Panc1 (cell line): ENCODE measurements around the gene CYP2W1. TPM values are rescaled to one million over a fixed set of nuclear protein-coding genes. Genes with fewer than 3 reads are reported as not detected.

Experiments used
- ATAC-seq: fragments of 200-7000 bp; cut with Tn5 transposase; 2 replicates; pipeline ENCODE4 v1.9.1; 2020; ENCODE audit warnings: mild to moderate bottlenecking, moderate library complexity
- BruUV-seq: library from RNA; stranded (reverse); fragments of 400-500 nt; replicated peaks from 2 replicates; lab custom pipeline; 2021; lab: Mats Ljungman, UMichigan
- CTCF ChIA-PET: fragments of 300-600 bp; sonication (Branson Sonifier 250); formaldehyde crosslinking; loops from one replicate; lab custom pipeline; 2022; ENCODE audit warnings: antibody characterized with exemption; lab: Charles Lee
- POLR2A ChIA-PET: fragments of 300-600 bp; sonication (Branson Sonifier 250); formaldehyde crosslinking; loops from one replicate; lab custom pipeline; 2022; ENCODE audit warnings: antibody characterized with exemption; lab: Charles Lee
- DNase-seq: peaks from one replicate; pipeline ENCODE4 v3.0.0-alpha.2; 2010; ENCODE audit warnings: low read depth, low spot score
- H3K27ac ChIP-seq: 2 replicates; pipeline ENCODE4 v1.5.1; 2011; ENCODE audit warnings: mild to moderate bottlenecking, low read length, inconsistent platforms
- H3K27me3 ChIP-seq: fragments of 200-500 bp; sonication (Bioruptor generic); 2 replicates; pipeline ENCODE4 v1.6.0; 2014; ENCODE audit warnings: low read length, inconsistent platforms; ENCODE audit not compliant: control insufficient read depth, insufficient read depth
- H3K36me3 ChIP-seq: fragments of 200-500 bp; sonication (Bioruptor generic); 2 replicates; pipeline ENCODE4 v1.5.1; 2014; ENCODE audit warnings: inconsistent platforms, mild to moderate bottlenecking, low read length, moderate library complexity; ENCODE audit not compliant: control insufficient read depth, insufficient read depth
- H3K4me1 ChIP-seq: 2 replicates; pipeline ENCODE4 v1.5.1; 2011; ENCODE audit warnings: inconsistent platforms, mild to moderate bottlenecking, low read length, moderate library complexity; ENCODE audit not compliant: control insufficient read depth, insufficient read depth
- H3K4me3 ChIP-seq, 2 experiments: 2 replicates each; pipeline ENCODE4 v1.5.1; 2011 to 2012; ENCODE audit warnings: low read depth in 2 of 2, low read length in 2 of 2, mild to moderate bottlenecking in 2 of 2, inconsistent platforms in 1 of 2, moderate library complexity in 1 of 2
- H3K9me3 ChIP-seq: fragments of 200-500 bp; sonication (Bioruptor generic); 2 replicates; pipeline ENCODE4 v1.5.1; 2014; ENCODE audit warnings: low read depth, mild to moderate bottlenecking, inconsistent platforms, low read length, moderate library complexity; ENCODE audit not compliant: control insufficient read depth, insufficient read depth
- CTCF ChIP-seq: fragments of 450-650 bp; IDR thresholded peaks from 2 replicates; pipeline ENCODE4 v1.5.1; 2017; ENCODE audit warnings: mild to moderate bottlenecking
- POLR2AphosphoS5 ChIP-seq: IDR thresholded peaks from 2 replicates; pipeline ENCODE4 v1.6.1; 2012; ENCODE audit warnings: mild to moderate bottlenecking, low read depth, low read length, moderate library complexity
- REST ChIP-seq, 2 experiments: IDR thresholded peaks; 2 replicates each; pipeline ENCODE4 v1.6.1; 2011 to 2012; ENCODE audit warnings: low read depth in 2 of 2, control low read depth in 1 of 2, low read length in 1 of 2, mild to moderate bottlenecking in 1 of 2, moderate library complexity in 1 of 2; ENCODE audit not compliant: insufficient read depth in 1 of 2
- SIN3A ChIP-seq: IDR thresholded peaks from 2 replicates; pipeline ENCODE4 v1.6.1; 2012; ENCODE audit warnings: low read depth, mild to moderate bottlenecking, low read length, moderate library complexity, borderline replicate concordance; ENCODE audit not compliant: insufficient read depth
- TCF7L2 ChIP-seq: IDR thresholded peaks from 2 replicates; pipeline ENCODE4 v1.6.1; 2011; ENCODE audit warnings: mild to moderate bottlenecking, low read depth, low read length, inconsistent platforms
- in situ Hi-C: cut with HindIII; loops from 2 replicates; pipeline ENCODE4 v1.10.0; 2016; ENCODE audit warnings: low sequenced_read_pairs, low pct_unique_long_range_greater_than_20kb
- intact Hi-C: fragments of 100-400 bp; cut with micrococcal nuclease; formaldehyde crosslinking; loops from one replicate; pipeline ENCODE4 v1.10.0; 2022; ENCODE audit not compliant: unreplicated experiment
- total RNA-seq: library from RNA; stranded (reverse); gene quantifications from one replicate; pipeline ENCODE4 v1.2.1, GENCODE V29; 2021; ENCODE audit not compliant: unreplicated experiment

CYP2W1 gene
- total RNA-seq, 1 experiment from 2014 or later = 0.74 TPM

- Histone ChIP-seq H3K9me3 (no peaks in the 10 kb centered on the region), H3K4me1 (no peaks in the 10 kb centered on the region), H3K27ac (no peak overlapping the region), H3K4me3 (no peak overlapping the region), H3K36me3 (no peaks in the 10 kb centered on the region), H3K27me3 (no peaks in the 10 kb centered on the region)
- BruUV-seq = no TSS peak
- no peak for DNase-seq
- TF ChIP-seq POLR2AphosphoS5 (no peak), TCF7L2 (no peak), CTCF (no peak), REST (IDR thresholded peaks at IDR 0.05; ENCODE audit: insufficient read depth in 1 of 2, low read depth in 2 of 2, low read length in 1 of 2) (no peak), SIN3A (no peak)
- intact Hi-C loops (no loop called here), in situ Hi-C loops (no loop called here)
- CTCF ChIA-PET = no interaction called here
- ATAC-seq = 0 out of 2 replicates have a peak, but pooled peaks have one; percentile 22
- POLR2A ChIA-PET = no interaction called here
Observed at GRCh38 chr7:1004018-1004852, 21.3 kb downstream of the CYP2W1 start.

- POLR2A ChIA-PET = no interaction called here
- H3K4me3 ChIP-seq = no peak overlapping the region
- TF ChIP-seq CTCF (no peak), POLR2AphosphoS5 (no peak), TCF7L2 (no peak), REST (IDR thresholded peaks at IDR 0.05; ENCODE audit: insufficient read depth in 1 of 2, low read depth in 2 of 2, low read length in 1 of 2) (no peak), SIN3A (no peak)
- no TSS peak for BruUV-seq
- H3K4me1 ChIP-seq = no peaks in the 10 kb centered on the region
- no peaks in the 10 kb centered on the region for H3K27me3 ChIP-seq
- CTCF ChIA-PET = no interaction called here
- ATAC-seq = no peak
- in situ Hi-C loops (no loop called here), intact Hi-C loops (no loop called here)
- no peak overlapping the region for H3K27ac ChIP-seq
- no peaks in the 10 kb centered on the region for H3K36me3 ChIP-seq
- H3K9me3 ChIP-seq = no peaks in the 10 kb centered on the region
- DNase-seq = no peak
Observed at GRCh38 chr7:1005303-1005702, 22.3 kb downstream of the CYP2W1 start.
